MCF 10A (cell line): Measurements from ENCODE around the gene ACAN. TPM values are rescaled to one million over a fixed set of nuclear protein-coding genes. Genes with fewer than 3 reads are reported as not detected.

Experiments
- BruUV-seq: library from RNA; stranded (reverse); fragments of 400-500 nt; replicated peaks from 2 replicates; lab custom pipeline; 2021; lab: Mats Ljungman, UMichigan
- CTCF ChIA-PET: fragments of 300-600 bp; sonication (Branson Sonifier 250); formaldehyde crosslinking; extraction: SDS; loops from one replicate; lab custom pipeline; 2021; ENCODE audit warnings: antibody characterized with exemption, inconsistent platforms; lab: Yijun Ruan, JAX
- POLR2A ChIA-PET: fragments of 300-600, 350-650 bp; sonication (Branson Sonifier 250); formaldehyde crosslinking; extraction: SDS; loops from one replicate; lab custom pipeline; 2020; ENCODE audit warnings: antibody characterized with exemption, inconsistent platforms; lab: Yijun Ruan, JAX
- DNase-seq: peaks from one replicate; pipeline ENCODE4 v3.0.0-alpha.2; 2018; ENCODE audit not compliant: unreplicated experiment
- H3K27ac Mint-ChIP-seq: one replicate; pipeline ENCODE4 v1.8.0; 2022; ENCODE audit warnings: mild to moderate bottlenecking, low read depth, mixed read lengths; ENCODE audit not compliant: unreplicated experiment
- H3K27me3 Mint-ChIP-seq: one replicate; pipeline ENCODE4 v1.8.0; 2022; ENCODE audit warnings: mixed read lengths; ENCODE audit not compliant: insufficient read depth, unreplicated experiment
- H3K36me3 Mint-ChIP-seq: one replicate; pipeline ENCODE4 v1.8.0; 2022; ENCODE audit warnings: mild to moderate bottlenecking, moderate library complexity, mixed read lengths; ENCODE audit not compliant: insufficient read depth, unreplicated experiment
- H3K4me1 Mint-ChIP-seq: one replicate; pipeline ENCODE4 v1.8.0; 2022; ENCODE audit warnings: mixed read lengths; ENCODE audit not compliant: insufficient read depth, unreplicated experiment
- H3K4me3 Mint-ChIP-seq: one replicate; pipeline ENCODE4 v1.8.0; 2022; ENCODE audit warnings: mild to moderate bottlenecking, moderate library complexity, mixed read lengths; ENCODE audit not compliant: unreplicated experiment
- H3K9me3 Mint-ChIP-seq: one replicate; pipeline ENCODE4 v1.8.0; 2022; ENCODE audit warnings: mixed read lengths; ENCODE audit not compliant: unreplicated experiment
- intact Hi-C: fragments of 100-400 bp; cut with micrococcal nuclease; formaldehyde crosslinking; loops from 2 replicates; pipeline ENCODE4 v1.14.1; 2022
- total RNA-seq: library from RNA; stranded (reverse); gene quantifications from 2 replicates; pipeline ENCODE4 v1.2.3, GENCODE V29; 2022
- TF ChIP-seq, protein P1 (sequence below): fragments of 200-600 bp; IDR thresholded peaks from one replicate; pipeline ENCODE4 v1.8.0; 2022; ENCODE audit warnings: antibody characterized with exemption, mild to moderate bottlenecking; ENCODE audit not compliant: unreplicated experiment

ACAN gene
- total RNA-seq, 1 experiment from 2014 or later, result not detected

DNA sequence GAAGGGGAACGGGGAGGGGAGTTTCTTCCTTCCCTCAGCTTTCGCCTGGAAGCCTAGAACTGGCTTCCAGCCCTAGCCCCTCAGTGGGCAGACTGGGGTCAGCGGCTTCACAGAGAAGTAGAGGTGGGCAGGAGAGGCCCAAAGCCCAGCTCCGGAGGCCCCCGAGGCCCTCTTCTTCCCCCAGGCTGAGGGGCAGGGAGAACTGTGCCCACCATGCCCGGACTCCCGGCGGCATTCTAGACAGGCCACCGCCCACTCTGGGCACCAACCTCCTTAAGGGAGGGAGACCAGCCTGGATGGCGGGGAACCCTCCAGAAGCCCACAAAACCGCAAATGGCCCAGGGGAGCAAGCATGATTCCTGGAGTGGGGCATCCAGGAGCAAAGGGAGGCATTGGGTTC, 74.2 kb downstream of the ACAN start:
- TF ChIP-seq, protein P1, sequence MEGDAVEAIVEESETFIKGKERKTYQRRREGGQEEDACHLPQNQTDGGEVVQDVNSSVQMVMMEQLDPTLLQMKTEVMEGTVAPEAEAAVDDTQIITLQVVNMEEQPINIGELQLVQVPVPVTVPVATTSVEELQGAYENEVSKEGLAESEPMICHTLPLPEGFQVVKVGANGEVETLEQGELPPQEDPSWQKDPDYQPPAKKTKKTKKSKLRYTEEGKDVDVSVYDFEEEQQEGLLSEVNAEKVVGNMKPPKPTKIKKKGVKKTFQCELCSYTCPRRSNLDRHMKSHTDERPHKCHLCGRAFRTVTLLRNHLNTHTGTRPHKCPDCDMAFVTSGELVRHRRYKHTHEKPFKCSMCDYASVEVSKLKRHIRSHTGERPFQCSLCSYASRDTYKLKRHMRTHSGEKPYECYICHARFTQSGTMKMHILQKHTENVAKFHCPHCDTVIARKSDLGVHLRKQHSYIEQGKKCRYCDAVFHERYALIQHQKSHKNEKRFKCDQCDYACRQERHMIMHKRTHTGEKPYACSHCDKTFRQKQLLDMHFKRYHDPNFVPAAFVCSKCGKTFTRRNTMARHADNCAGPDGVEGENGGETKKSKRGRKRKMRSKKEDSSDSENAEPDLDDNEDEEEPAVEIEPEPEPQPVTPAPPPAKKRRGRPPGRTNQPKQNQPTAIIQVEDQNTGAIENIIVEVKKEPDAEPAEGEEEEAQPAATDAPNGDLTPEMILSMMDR, result no peak
- peaks cover 11% of the 10 kb centered on the region for H3K27me3 Mint-ChIP-seq
- no TSS peak for BruUV-seq
- peaks cover 10% of the 10 kb centered on the region for H3K36me3 Mint-ChIP-seq
- no peaks in the 10 kb centered on the region for H3K4me1 Mint-ChIP-seq
- intact Hi-C loops, result loop anchor here (5.0 kb wide), 1 partner anchor 220 kb away; no protein-coding TSS in a partner anchor
- ChIA-PET CTCF (interaction anchor here (1.2 to 1.8 kb wide), 3 partner anchors 88 to 301 kb away, joined by 3 to 4 read pairs (median 3); no protein-coding TSS in a partner anchor), POLR2A (no interaction called here)
- H3K9me3 Mint-ChIP-seq, result no peaks in the 10 kb centered on the region
- no peak overlapping the region for H3K27ac Mint-ChIP-seq
- no peak for DNase-seq
- no peak overlapping the region for H3K4me3 Mint-ChIP-seq

DNA sequence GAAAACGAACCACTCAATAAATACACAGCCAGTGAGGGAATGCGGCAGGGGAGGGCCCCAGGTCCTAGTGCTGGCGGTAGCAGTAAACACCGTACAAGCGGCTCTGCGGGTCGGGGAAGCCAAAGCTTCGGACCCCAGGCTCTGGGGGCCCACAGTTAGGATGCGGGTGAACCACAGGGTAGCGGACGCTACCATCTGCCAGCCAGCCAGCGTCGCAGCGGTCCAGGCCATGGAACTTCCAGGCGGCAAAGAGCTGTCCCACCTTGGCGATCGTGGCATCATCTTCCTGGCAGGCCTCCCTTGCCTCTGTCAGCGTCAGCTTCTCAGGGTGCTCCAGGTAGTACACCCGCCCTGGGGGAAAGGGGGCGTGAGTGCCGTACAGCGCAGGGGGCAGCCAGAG, 74.7 kb downstream of the ACAN start:
- intact Hi-C loops, result loop anchor here (5.0 kb wide), 1 partner anchor 221 kb away; no protein-coding TSS in a partner anchor
- POLR2A ChIA-PET, result no interaction called here
- no peak overlapping the region for H3K4me3 Mint-ChIP-seq
- peaks cover 10% of the 10 kb centered on the region for H3K36me3 Mint-ChIP-seq
- BruUV-seq, result no TSS peak
- H3K9me3 Mint-ChIP-seq, result no peaks in the 10 kb centered on the region
- H3K27me3 Mint-ChIP-seq, result peaks cover 6% of the 10 kb centered on the region
- no peak for DNase-seq
- no peak overlapping the region for H3K27ac Mint-ChIP-seq
- H3K4me1 Mint-ChIP-seq, result no peaks in the 10 kb centered on the region
- CTCF ChIA-PET, result interaction anchor here (0.6 to 3.7 kb wide), 9 partner anchors 8 to 300 kb away, joined by 3 to 16 read pairs (median 4); no protein-coding TSS in a partner anchor
- TF ChIP-seq, protein P1, result no peak

DNA sequence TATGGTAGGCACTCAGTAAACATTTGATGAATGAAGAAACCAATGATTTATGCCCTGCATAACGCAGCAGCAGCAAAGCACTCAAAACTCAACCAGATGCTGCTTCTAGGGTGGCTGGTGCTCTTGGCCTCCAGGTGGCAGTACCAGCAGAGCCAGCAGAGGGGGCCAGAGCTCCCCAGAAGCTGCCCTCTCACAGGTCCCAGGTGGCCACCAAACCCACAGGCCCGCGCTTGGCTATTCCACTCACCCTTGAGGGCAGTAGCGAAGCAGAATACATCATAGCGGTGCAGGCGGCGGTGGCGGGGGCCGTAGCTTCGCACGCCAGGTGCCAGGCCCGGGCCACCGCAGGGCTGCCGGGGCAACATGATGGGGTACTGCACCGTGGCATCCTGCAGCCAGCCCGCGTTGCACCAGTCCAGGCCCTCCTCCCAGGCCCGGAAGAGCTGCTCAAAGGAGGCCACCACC, 75.5 kb downstream of the ACAN start:
- Mint-ChIP-seq H3K4me3 (no peak overlapping the region), H3K27ac (no peak overlapping the region), H3K4me1 (no peaks in the 10 kb centered on the region), H3K36me3 (peaks cover 10% of the 10 kb centered on the region), H3K27me3 (no peaks in the 10 kb centered on the region), H3K9me3 (no peaks in the 10 kb centered on the region)
- no TSS peak for BruUV-seq
- POLR2A ChIA-PET, result interaction anchor here (0.6 to 1.0 kb wide), 2 partner anchors 33 to 117 kb away, joined by 4 read pairs; no protein-coding TSS in a partner anchor
- CTCF ChIA-PET, result interaction anchor here (0.6 to 3.7 kb wide), 19 partner anchors 9 to 222 kb away, joined by 3 to 16 read pairs (median 4); no protein-coding TSS in a partner anchor
- TF ChIP-seq, protein P1, result peak; percentile 52
- peak; percentile 55 for DNase-seq
- intact Hi-C loops, result loop anchor here (5.0 kb wide), 1 partner anchor 221 kb away; no protein-coding TSS in a partner anchor

DNA sequence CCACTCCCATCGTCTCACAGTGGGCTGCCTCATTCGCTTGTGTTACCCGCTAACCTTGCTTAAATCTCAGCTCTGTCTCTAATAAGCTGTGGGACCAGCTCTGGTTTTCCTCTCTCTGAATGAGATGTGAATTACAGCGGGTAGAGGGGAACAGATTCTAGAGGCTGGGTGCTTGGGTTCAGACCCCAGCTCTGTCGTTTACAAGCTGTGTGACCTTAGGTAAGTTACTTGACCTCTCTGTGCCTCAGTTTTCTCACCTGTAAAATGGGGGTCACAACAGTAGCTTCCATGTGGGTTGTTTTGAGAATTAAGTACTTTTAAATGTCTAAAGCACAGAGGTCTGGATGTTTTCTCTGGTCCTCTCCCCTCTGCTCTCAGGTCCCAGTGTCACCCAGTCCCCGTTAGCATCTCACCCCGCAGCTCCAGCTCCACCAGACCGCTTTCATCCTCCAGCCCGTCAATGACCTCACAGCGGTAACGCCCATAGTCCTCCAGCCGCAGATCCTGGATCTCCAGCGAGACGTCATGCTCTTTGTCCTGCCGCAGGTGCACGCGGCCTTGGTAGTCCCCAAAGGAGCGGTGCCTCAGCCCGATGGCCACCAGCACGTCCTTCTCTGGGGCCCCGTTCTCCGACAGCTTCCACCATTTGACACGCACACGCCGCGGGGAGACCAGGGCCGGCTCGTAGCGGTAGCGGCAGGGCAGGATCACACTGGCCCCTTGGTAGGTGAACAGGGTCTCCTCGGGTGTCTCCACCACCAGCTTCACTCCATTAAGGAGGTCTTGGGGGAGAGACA, 77.9 kb downstream of the ACAN start:
- no peak overlapping the region for H3K4me3 Mint-ChIP-seq
- H3K4me1 Mint-ChIP-seq, result no peaks in the 10 kb centered on the region
- POLR2A ChIA-PET, result interaction anchor here (0.6 to 0.7 kb wide), 2 partner anchors 19 to 1489 kb away, joined by 3 read pairs; no protein-coding TSS in a partner anchor
- CTCF ChIA-PET, result interaction anchor here (0.5 to 3.7 kb wide), 7 partner anchors 11 to 404 kb away, joined by 3 to 16 read pairs (median 4); no protein-coding TSS in a partner anchor
- H3K9me3 Mint-ChIP-seq, result no peaks in the 10 kb centered on the region
- intact Hi-C loops, result no loop called here
- no peaks in the 10 kb centered on the region for H3K27me3 Mint-ChIP-seq
- DNase-seq, result no peak
- no peak overlapping the region for H3K27ac Mint-ChIP-seq
- no TSS peak for BruUV-seq
- H3K36me3 Mint-ChIP-seq, result peaks cover 22% of the 10 kb centered on the region
- TF ChIP-seq, protein P1, result no peak
